ENCODE results near the gene ANKRD27.
"Not testable (repeated sequence)": the region's sequence is repeated elsewhere in the genome, so short reads cannot be mapped to it uniquely, and the experiment has no call there.

Gene ANKRD27

DNA sequence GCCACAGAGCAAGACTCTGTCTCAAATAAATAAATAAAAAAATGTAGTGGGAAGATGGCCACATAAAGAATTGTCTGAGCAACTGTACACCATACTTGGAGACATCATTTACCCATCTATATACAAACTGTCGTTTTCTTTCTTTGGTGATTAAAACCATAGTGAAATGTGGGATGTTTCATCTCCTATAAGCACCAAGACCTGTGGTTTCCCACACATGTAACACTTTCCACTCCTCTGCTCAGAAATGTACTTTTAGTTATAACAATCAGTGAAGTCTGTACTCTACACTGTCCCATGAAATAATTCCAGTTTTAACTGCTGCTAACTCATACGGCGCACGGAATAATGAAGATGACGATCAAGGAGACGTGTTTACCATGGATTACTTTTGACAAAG is 75.7 kb downstream of the ANKRD27 start:
- DNase-seq = no peak

DNA sequence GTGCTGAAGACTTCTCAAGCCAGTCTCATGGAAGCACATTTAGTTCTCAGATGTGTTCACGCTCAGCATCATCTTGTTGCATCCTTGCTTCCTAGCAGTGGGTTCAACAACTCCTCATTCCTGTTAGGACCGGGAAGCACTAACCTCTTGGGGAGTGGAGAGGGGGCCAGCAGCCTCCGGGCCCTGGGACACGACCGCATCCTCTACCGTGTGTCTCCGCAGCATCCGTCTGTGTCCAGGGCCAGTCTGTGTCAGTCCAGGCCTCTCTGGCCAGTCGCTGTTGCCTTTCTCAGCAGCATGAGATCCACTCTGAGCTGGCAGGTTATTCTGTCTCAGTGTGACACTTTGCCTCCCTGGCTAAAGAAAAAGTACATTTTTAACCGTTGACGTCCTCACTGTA is 77.0 kb downstream of the ANKRD27 start:
- no peak for DNase-seq

DNA sequence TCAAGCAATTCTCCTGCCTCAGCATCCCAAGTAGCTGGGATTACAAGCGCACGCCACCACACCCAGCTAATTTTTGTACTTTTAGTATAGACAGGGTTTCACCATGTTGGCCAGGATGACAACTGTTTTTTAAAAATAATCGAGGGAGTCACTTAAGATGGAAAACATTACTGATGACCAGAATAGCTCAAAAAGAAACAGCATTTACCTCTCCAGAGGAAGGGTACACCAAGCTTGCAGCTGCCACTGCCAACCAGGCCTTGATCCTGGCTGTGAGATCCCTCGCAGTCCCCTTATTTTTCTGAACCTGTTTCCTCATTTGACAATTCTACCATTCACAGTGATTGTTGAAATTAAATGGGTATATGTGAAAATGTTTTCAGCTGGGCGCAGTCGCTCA is 79.5 kb downstream of the ANKRD27 start:
- no peak for DNase-seq

DNA sequence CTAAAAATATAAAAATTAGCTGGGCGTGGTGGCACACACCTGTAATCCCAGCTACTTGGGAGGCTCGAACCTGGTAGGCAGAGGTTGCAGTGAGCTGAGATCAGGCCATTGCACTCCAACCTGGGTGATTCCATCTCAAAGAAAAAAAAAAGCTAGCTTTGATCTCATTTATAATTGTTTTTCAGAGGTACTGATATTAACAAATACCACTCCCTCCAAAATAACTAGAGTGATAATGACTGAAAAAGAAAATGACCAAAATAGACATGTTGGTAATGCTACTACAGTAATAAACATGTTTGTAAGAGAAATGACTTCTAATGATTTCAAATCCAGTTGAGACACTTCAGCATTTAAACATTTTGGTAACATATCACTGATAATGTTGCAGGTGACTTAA is 81.0 kb downstream of the ANKRD27 start:
- DNase-seq = no peak

DNA sequence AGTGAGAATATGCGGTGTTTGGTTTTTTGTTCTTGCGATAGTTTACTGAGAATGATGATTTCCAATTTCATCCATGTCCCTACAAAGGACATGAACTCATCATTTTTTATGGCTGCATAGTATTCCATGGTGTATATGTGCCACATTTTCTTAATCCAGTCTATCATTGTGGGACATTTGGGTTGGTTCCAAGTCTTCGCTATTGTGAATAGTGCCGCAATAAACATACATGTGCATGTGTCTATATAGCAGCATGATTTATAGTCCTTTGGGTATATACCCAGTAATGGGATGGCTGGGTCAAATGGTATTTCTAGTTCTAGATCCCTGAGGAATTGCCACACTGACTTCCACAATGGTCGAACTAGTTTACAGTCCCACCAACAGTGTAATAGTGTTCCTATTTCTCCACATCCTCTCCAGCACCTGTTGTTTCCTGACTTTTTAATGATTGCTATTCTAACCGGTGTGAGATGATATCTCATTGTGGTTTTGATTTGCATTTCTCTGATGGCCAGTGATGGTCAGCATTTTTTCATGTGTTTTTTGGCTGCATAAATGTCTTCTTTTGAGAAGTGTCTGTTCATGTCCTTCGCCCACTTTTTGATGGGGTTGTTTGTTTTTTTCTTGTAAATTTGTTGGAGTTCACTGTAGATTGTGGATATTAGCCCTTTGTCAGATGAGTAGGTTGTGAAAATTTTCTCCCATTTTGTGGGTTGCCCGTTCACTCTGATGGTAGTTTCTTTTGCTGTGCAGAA is 87.1 kb downstream of the ANKRD27 start:
- not testable (repeated sequence) for DNase-seq

DNA sequence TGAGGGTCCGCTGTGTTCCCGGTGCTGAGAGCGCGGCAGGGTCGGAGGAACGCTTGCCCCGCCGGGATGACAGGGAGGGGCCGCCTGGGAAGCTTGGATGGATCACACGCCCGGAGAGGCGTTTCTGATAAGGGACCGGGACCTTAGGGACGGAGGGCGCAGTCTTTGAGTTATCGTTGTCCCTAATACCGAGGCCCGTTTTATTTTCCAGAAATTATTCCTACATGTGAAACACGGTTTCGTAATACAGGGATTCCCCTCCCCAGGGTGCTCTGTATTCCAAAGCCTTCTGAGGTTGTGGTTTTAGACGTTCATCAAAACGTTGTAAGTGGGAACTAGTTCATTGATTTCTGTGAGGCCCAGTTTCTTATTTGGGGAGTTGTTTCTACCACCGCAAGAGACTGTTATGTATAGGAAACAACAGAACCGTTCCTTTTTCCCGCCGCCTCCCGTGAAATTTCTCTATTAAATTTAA is 93.2 kb downstream of the ANKRD27 start:
- DNase-seq = no peak

DNA sequence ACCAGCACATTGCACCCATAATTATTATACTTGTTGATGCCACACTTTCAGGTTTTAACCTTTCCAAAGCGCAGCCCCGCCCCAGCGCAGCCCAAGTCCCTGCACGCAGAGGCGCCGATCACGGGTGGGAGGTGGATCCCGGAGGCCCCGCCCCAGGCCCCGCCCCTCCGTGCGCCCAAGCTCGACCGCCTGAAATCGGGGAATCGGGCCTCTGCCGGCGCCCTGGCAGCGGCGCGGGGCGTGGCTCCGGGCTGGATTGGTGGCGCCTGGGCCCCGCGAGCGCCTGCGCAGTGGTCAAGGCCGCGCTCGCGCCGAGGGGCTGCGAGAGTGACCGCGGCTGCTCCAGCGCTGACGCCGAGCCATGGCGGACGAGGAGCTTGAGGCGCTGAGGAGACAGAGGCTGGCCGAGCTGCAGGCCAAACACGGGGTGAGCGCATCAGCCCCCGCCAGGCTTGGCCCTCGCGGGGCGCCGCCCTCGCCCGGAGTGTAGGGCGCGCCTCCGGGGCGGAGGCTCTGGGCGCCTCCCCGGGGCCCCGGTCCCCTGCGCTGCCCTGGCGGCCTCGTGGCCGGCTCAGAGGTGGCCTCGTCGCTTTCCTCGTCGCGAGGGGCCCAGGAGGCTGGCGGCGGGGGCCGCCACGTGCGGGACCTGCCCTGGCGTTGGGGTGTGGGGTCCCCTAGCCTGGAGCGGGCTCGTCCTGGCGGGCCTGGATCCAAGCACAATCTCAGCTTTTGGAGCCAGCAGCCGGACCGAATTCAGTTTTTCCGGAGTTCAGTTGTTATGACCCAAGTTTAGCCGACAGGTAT is 93.9 kb downstream of the ANKRD27 start, which contains the start of gene PDCD5:
PDCD5 (plus strand) TSS at position 290 of the 804 bp plus-strand sequence; CDS start at position 362, 72 bp downstream.
- peak; percentile 99 for DNase-seq

DNA sequence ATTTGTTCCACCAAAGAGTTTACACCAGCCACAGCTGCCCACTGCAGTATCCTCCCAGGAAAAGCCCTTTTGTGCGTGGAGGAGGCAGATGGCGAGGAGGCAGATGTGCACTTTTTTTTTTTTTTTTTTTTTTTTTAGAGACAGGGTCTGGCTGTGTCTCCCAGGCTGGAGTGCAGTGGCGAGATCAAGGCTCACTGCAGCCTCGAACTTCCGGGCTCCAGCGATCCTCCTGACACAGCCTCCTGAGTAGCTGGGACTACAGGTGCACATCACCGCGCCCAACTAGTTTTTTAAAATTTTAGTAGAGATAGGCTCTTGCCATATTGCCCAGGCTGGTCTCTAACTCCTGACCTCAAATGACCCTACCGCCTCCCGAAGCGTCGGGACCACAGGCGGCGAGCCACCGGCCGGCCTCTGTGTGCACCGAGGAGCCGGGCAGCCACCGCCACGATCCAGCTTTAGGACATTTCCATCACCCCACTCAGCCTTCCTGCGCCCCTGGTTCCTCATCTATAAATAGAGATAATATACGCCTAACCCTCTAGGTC is 94.6 kb downstream of the ANKRD27 start:
- DNase-seq = no peak

DNA sequence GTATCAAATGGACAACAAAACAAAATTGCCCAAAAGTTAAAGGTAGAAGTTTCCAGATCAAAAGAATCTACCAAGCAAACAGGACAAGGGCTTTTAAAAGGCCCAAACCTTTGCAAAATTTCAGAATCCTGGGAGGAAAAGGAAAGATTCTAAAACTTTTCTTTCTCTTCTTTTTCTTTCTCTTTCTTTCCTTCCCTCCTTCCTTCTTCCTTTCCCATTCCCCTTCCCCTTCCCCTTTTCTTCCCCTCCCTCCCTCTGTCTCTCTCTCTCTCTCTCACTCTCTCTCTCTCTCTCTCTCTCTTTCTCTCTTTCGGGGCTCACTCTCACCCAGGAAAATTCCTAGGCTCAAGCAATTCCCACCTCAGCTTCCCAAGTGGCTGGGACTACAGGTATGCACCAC is 98.2 kb downstream of the ANKRD27 start:
- DNase-seq = no peak

DNA sequence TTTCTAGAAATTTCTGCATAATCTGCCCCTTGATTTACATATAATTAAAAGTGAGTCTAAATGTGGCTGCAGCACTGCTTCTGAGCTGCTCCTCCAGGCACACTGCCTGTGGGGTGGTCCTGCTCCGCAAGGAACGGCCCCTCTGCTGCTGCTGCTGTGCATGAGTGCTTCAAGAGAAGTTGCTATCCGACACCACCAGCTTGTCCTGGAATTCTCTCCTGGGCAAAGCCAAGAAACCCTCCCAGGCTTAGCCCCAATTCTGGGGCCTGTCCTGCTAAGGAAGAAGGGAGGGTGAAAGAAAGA is 101.5 kb downstream of the ANKRD27 start:
- no peak for DNase-seq

DNA sequence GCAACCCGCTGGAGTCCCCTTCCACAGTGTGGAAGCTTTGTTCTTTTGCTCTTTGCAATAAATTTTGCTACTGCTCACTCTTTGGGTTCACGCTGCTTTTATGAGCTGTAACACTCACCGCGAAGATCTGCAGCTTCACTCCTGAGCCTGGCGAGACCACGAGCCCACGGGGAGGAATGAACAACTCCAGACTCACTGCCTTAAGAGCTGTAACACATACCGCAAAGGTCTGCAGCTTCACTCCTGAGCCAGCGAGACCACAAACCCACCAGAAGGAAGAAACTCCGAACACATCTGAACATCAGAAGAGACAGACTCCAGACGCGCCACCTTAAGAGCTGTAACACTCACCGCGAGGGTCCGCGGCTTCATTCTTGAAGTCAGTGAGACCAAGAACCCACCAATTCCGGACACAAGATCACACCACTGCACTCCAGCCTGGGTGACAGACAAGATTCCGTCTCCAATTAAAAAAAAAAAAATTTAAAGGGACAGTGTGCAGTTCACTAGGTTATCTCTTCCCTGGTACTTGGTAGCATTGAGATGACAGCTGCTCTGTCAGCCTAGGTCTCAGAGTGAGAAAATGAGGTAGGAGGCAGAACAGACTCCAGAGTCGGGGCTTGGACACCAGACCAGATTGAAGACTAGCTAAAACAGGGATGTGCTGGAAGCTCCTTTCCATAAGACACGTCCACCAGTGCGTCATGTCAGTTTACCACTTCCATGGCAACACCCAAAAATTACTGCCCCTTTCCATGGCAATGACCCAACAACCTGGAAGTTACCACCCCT is 102.1 kb downstream of the ANKRD27 start:
- peak; percentile 64 for DNase-seq

DNA sequence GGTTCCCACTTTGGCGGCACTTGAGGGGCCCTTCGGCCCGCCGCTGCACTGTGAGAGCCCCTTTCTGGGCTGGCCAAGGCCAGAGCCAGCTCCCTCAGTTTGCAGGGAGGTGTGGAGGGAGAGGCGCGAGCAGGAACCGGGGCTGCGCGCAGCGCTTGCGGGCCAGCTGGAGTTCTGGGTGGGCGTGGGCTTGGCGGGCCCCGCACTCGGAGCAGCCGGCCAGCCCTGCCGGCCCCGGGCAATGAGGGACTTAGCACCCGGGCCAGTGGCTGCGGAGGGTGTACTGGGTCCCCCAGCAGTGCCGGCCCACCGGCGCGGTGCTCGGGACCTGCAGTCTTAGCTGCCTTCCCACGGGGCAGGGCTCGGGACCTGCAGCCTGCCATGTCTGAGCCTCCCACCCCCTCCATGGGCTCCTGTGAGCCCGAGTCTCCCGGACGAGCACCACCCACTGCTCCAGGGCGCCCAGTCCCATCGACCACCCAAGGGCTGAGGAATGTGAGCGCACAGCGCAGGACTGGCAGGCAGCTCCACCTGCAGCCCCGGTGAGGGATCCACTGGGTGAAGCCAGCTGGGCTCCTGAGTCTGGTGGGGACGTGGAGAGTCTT is 103.4 kb downstream of the ANKRD27 start:
- DNase-seq = not testable (repeated sequence)

DNA sequence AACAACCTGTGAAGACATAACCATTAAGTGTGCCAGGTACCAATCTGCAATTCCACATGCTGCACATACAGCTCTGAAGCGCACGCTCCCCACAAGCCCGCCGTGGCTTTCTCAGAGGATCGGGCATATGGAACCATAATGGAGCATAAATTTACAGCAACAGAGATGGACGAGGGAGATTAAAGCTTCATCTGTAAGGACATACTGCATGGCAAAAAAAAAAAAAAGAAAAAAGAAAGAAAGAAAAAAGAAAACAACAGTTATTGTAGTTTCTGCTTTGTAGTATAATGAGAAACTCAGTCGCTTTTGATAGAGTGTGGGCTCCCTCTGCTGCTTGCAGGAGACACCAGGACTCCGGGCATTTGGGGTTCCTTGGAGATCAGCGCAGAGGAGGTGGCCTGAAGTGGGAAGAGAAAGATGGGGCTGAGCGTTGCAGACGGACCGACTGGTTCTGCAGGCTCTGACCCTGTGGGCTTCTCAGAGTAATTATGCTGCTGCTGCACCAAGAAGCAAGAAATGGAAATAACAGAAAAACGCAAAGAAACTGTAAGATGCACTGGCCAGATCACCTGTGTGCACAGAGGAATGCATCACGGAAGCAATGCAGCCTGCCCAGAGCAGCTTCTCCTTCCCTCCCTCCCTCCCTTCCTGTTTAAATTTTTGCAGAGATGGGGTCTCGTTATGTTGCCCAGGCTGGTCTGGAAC is 104.7 kb downstream of the ANKRD27 start:
- no peak for DNase-seq

DNA sequence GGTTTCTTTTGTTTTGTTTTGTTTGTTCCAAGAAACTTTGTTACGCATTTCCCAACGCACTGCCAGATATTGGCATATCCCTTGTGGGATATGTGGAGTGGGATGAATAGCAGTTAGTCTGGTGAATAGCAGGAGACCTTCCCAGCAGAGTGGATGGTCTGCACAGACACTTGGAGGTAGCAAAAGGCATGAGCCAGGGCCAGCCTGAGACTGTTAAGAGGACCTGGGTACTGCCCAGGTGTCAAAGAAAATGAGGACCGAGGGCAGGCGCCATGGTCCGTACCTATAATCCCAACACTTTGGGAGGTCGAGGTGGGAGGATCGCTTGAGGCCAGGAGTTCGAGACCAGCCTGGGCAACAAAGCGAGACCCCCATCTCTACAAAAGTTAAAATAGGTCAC is 107.5 kb downstream of the ANKRD27 start:
- no peak for DNase-seq

DNA sequence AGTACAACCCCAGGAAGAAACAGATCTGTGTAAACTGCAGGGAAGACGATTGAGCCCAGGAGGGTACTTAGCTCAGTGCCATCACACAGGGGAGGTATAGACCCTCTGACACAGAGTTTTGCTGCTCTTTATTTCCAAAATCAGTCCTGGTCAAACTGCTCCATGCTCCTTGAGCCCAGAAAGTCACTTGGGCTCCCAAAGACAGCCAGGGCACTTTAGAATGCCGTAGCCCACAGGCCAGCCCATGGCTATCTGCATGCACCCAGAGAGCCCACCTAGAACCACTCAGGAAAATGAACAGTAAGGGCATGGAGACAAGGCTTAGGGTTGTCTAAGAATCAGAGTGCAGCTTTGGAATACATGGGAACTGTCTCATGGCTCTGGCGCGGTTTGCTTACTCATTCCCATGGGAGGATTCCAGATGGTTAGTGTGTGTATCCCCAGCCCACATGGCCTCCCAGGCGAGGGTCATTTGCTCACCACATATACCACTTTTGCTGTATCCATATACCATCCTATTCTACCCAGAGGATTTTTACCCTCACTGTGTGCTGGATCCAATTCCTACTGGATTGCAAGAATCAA is 108.6 kb downstream of the ANKRD27 start:
- no peak for DNase-seq

DNA sequence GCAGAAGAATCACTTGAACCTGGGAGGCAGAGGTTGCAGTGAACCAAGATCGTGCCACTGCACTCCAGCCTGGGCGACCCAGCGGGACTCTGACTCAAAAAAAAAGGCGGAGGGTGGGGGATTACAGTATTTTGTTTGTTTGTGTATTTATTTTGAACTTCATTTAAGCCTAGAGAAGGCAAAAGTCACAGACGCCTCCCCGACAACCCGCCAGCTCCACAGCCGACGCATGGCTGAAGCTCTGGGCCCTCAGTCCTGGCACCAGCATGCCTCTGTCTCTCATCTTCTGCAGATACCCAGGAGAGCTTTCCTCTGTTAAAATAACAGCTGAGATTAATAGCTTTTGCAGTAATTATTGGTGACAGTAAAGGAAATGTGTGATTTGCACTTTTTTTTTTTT is 111.2 kb downstream of the ANKRD27 start:
- DNase-seq = no peak

DNA sequence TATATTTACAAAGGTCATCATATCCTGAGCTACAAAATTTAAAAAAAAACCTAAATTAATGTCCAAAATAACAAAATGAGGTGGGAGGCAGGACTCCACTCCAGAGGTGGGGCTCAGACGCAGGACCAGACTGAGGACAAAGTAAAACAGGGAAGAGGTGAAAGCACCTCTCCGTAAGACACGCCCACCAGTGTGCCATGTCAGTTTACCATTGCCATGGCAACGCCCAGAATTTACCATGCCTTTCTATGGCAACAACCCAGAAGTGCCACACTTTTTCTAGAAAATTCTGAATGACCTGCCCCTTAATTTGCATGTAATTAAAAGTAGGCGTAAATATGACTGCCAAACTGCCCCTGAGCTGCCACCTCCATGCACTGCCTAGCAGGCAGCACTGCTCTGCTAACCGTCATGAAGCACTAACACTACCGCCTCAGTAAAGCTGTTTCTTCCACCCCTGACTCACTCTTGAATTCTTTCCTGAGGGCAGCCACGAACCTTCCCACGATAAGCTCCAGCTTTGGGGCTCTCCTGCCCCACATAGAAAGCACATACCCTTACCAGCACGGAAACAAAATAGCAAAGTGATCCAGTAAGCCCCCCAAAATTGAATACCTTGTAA is 116.3 kb downstream of the ANKRD27 start:
- no peak for DNase-seq

DNA sequence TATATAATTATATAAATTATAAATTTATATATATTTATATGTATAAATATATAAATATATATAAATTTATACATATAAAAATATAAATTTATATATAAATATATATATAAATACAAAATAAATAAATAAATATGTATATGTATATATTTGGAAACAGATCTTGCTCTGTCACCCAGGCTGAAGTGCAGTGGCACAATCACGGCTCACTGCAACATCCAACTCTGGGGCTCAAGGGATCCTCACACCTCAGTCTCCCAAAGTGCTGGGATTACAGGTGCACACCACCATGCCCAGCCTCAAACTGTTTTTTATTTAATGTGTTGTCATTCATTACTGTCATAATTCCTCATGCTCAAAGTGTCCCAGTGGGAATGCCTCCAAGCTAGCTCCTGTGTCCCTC is 119.2 kb downstream of the ANKRD27 start:
- DNase-seq = no peak

DNA sequence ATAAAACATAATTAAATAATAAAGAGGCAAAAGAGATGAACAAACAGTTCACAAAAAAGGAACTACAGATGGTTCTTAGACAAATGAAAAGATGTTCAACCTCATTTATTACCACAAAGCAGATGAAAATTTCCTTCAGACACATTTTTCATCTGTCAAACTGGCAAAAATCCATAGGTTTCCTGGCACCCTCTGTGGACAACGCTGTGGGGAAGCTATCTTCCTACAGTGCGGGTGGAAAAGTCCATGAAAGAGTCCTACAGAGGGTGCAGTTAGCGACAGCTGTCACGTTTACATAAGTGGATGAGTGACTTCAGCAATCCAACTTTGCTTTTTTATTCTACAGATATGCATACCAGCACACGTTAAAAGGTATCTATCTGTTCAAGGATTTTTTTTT is 124.3 kb downstream of the ANKRD27 start:
- DNase-seq = no peak
